ENCODE data around the gene ITGA1.

ITGA1 gene

DNA sequence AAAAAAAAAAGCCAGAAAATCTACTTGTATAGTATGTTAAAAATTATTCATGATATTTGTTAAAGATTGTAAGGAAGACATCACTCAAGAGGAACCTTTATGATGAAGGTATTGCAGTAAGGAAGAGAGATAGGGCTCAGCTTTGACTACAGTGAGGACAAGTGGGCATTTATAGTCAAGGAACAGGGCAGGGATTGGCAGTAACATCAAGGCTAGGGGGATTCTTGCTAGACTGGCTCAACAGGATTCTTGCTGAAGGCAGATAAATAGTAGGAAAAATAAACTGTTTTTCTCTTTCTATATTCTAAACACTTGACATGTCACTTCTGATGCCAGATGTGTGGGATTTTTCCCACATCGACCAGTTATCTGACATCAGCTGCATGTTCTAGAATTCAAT is 96.7 kb downstream of the ITGA1 start:
- H3K79me2 ChIP-seq (ENCODE audit: low read length), result no peaks in the 10 kb centered on the region
- TF ChIP-seq CTCF (IDR thresholded peaks at IDR 0.05; ENCODE audit: low read length) (no peak), EZH2 (optimal IDR thresholded peaks at IDR 0.05; ENCODE audit: low read depth, low read length) (no peak), EZH2phosphoT487 (IDR thresholded peaks at IDR 0.05; ENCODE audit: low read length) (no peak)
- no peak overlapping the region for H2AFZ ChIP-seq (ENCODE audit: low read length)
- H3K27ac ChIP-seq (ENCODE audit: low read length), result no peak overlapping the region
- H3K36me3 ChIP-seq (replicated peaks; ENCODE audit: insufficient read depth, low read length), result no peaks in the 10 kb centered on the region
- no peak overlapping the region for H3K4me3 ChIP-seq (ENCODE audit: low read length)
- H3K4me1 ChIP-seq (ENCODE audit: low read length), result no peaks in the 10 kb centered on the region
- no peak overlapping the region for H3K4me2 ChIP-seq (ENCODE audit: low read depth, low read length)
- no peaks in the 10 kb centered on the region for H3K9me2 ChIP-seq (replicated peaks; ENCODE audit: insufficient read depth, low read length)
- no peak for DNase-seq
- H3K27me3 ChIP-seq (replicated peaks; ENCODE audit: insufficient read depth, low read length), result no peaks in the 10 kb centered on the region
- no peaks in the 10 kb centered on the region for H3K9me3 ChIP-seq (replicated peaks; ENCODE audit: insufficient read depth, low read length)
- no peaks in the 10 kb centered on the region for H3F3A ChIP-seq (ENCODE audit: insufficient read depth, low read length)
- H4K20me1 ChIP-seq (ENCODE audit: insufficient read depth, low read length), result no peaks in the 10 kb centered on the region
- no peak overlapping the region for H3K9ac ChIP-seq (ENCODE audit: low read length)

DNA sequence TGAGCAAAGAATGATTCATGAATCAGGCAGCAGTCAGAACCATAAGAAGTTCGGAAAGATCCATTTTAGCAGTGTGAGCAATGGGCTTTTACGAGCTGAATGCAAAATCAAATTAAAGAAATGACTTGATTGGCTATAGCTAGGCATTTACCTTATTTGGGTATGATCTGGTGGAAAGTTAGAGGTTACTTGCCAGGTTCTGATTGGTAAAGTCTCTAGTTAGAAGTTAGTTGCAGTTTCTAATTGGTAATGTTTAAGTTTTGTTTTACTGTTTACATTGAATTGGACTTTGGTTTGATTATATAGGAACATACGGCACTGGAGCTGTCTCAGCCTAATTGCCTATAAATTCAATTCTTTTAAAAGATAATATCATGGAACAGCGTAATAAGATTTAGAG is 97.9 kb downstream of the ITGA1 start:
- H3K9me3 ChIP-seq (replicated peaks; ENCODE audit: insufficient read depth, low read length), result no peaks in the 10 kb centered on the region
- no peak overlapping the region for H3K27ac ChIP-seq (ENCODE audit: low read length)
- H3K79me2 ChIP-seq (ENCODE audit: low read length), result no peaks in the 10 kb centered on the region
- TF ChIP-seq CTCF (IDR thresholded peaks at IDR 0.05; ENCODE audit: low read length), result no peak
- no peak for TF ChIP-seq EZH2phosphoT487 (IDR thresholded peaks at IDR 0.05; ENCODE audit: low read length)
- TF ChIP-seq EZH2 (optimal IDR thresholded peaks at IDR 0.05; ENCODE audit: low read depth, low read length), result no peak
- H3K27me3 ChIP-seq (replicated peaks; ENCODE audit: insufficient read depth, low read length), result no peaks in the 10 kb centered on the region
- no peak overlapping the region for H2AFZ ChIP-seq (ENCODE audit: low read length)
- no peak for DNase-seq
- no peaks in the 10 kb centered on the region for H3K36me3 ChIP-seq (replicated peaks; ENCODE audit: insufficient read depth, low read length)
- no peak overlapping the region for H3K9ac ChIP-seq (ENCODE audit: low read length)
- no peak overlapping the region for H3K4me3 ChIP-seq (ENCODE audit: low read length)
- no peaks in the 10 kb centered on the region for H3K4me1 ChIP-seq (ENCODE audit: low read length)
- H3K9me2 ChIP-seq (replicated peaks; ENCODE audit: insufficient read depth, low read length), result no peaks in the 10 kb centered on the region
- no peaks in the 10 kb centered on the region for H4K20me1 ChIP-seq (ENCODE audit: insufficient read depth, low read length)
- no peaks in the 10 kb centered on the region for H3F3A ChIP-seq (ENCODE audit: insufficient read depth, low read length)
- no peak overlapping the region for H3K4me2 ChIP-seq (ENCODE audit: low read depth, low read length)

DNA sequence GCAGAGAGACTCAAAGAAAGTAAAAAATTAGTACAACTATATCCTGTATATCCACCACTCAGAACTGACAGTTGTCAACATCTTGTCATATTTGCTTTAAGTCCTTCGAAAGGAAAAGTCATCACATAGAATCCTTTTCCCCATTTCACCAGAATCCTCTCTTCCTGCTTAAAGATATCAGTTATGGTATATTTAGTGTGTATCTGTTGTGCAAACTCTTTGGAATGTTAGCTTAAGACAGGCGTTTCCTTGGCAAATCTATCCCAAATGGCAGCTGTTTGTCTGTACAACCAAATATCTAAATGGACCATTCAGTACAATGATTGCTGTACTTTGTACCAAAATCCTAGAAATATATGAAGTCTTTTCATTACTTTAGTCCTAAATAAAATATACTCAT is 98.5 kb downstream of the ITGA1 start:
- Histone ChIP-seq H3K27me3 (replicated peaks; ENCODE audit: insufficient read depth, low read length) (no peaks in the 10 kb centered on the region), H3K36me3 (replicated peaks; ENCODE audit: insufficient read depth, low read length) (no peaks in the 10 kb centered on the region), H3K9me3 (replicated peaks; ENCODE audit: insufficient read depth, low read length) (no peaks in the 10 kb centered on the region), H3K27ac (ENCODE audit: low read length) (no peak overlapping the region), H3F3A (ENCODE audit: insufficient read depth, low read length) (no peaks in the 10 kb centered on the region), H3K4me1 (ENCODE audit: low read length) (no peaks in the 10 kb centered on the region), H3K9me2 (replicated peaks; ENCODE audit: insufficient read depth, low read length) (no peaks in the 10 kb centered on the region), H3K9ac (ENCODE audit: low read length) (no peak overlapping the region), H2AFZ (ENCODE audit: low read length) (no peak overlapping the region), H4K20me1 (ENCODE audit: insufficient read depth, low read length) (no peaks in the 10 kb centered on the region), H3K4me3 (ENCODE audit: low read length) (no peak overlapping the region), H3K4me2 (ENCODE audit: low read depth, low read length) (no peak overlapping the region), H3K79me2 (ENCODE audit: low read length) (no peaks in the 10 kb centered on the region)
- no peak for DNase-seq
- TF ChIP-seq EZH2 (optimal IDR thresholded peaks at IDR 0.05; ENCODE audit: low read depth, low read length), result no peak
- no peak for TF ChIP-seq CTCF (IDR thresholded peaks at IDR 0.05; ENCODE audit: low read length)
